Epithelial cell of esophagus (primary cell): ENCODE data around the gene NAA80.
A peak's percentile ranks its signal among the peaks of the same experiment; 100 is the strongest.

Experiments used
- DNase-seq: peaks from one replicate; pipeline ENCODE4 v3.0.0; 2010; ENCODE audit warnings: low read depth
- H3K4me3 ChIP-seq: 2 replicates; pipeline ENCODE4 v1.5.1; 2011; ENCODE audit warnings: mild to moderate bottlenecking, low read length, control low read depth
- CTCF ChIP-seq: IDR thresholded peaks from 2 replicates; pipeline ENCODE4 v1.5.1; 2011; ENCODE audit warnings: low read depth, mild to moderate bottlenecking, low read length, control low read depth, inconsistent platforms; ENCODE audit not compliant: insufficient read depth; ENCODE audit errors: missing control alignments

Gene NAA80

GRCh38 chr3:50322386-50323091 lies 23.3 kb upstream of the NAA80 start, which contains the start of gene HYAL2:
HYAL2 (minus strand) TSS chr3:50322745; CDS start chr3:50320489, 2,256 bp downstream.
- no peak for DNase-seq
- H3K4me3 ChIP-seq = peak within 1 kb of the TSS; percentile 92
- TF ChIP-seq CTCF = no peak

DNA sequence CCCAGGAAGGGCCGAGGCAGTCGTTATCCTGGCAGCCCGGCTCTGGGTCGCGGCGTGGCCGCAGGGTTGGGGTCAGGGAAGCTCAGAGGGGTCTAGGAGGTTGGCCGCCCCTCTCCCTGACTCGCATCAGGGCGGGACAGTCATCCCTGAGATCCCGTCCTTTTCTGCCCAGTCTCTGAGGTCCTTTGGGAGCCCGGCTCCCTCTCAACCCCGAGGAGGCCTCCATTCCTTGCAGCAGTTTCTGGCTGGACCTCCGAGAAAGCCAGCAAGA lies 22.8 kb upstream of the NAA80 start:
- H3K4me3 ChIP-seq = peak overlapping the region; percentile 92

DNA sequence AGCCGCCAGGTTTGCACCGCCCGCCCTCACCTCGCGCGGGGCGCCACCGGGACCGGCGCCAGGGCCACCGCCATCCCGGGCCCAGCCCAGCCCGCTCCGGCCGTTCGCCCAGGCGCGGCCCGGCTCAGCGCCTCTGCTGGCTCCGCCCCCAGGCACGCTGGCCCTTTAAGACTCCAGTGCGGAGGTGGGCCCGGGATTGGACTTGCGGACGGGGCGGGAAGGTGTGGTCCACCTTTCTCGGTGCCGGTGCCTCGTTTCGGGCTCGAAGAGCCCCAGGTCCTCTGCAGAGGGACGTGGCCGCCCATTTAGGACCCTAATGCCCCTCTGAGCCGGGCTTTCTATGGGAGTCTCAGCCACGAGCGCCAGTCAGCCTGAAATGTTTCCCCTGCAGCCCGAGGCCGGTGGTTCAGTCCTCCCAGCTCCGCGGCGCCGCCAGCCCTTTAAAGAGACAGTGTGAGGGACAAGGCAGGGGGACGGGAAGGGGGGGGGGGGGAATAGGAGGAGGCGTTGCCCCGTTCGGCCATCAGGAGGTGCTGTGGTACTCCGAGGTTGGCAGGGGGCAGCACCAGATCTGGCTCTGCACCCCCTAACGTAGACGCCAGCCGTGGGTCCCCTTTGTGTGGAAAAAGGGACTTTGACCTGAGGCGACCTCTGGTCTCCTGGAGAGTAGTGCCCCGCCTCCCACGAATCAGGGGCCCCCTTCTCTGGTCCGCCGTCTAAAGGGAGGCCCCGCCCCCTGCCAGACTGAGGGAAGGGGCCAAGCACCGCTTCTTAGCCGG lies 22.3 kb upstream of the NAA80 start:
- DNase-seq = peak; percentile 92
- TF ChIP-seq CTCF = peak; percentile 36
- H3K4me3 ChIP-seq = peak overlapping the region; percentile 92

More for the DNA sequence above, 22.8 kb upstream of the NAA80 start:
- TF ChIP-seq CTCF = no peak
- DNase-seq = no peak

DNA sequence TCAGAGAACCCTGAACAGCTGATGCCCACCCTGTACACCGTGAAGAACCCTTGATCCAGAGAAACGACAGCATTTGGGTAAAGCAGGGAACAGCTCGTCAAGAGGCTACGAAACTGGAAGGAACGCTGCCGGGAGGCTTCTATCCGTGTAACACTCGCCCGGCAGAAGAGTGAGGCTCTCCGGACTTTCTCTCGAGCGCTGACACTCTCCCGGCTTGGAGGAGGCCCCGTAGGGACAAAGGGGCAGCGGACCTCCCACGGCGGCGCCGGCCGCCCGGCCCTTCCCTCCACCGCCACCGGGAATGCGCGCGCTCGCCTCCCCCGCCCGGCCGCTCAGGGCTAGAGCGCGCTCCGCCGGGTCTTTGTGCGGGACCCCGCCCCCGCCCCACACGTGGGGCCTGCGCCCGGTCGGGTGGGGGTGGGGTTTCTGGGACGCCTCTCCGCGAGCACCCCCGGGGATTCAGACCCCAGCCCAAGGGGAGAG lies 21.7 kb upstream of the NAA80 start:
- TF ChIP-seq CTCF = no peak
- H3K4me3 ChIP-seq = peak overlapping the region; percentile 92
- peak; percentile 79 for DNase-seq

DNA sequence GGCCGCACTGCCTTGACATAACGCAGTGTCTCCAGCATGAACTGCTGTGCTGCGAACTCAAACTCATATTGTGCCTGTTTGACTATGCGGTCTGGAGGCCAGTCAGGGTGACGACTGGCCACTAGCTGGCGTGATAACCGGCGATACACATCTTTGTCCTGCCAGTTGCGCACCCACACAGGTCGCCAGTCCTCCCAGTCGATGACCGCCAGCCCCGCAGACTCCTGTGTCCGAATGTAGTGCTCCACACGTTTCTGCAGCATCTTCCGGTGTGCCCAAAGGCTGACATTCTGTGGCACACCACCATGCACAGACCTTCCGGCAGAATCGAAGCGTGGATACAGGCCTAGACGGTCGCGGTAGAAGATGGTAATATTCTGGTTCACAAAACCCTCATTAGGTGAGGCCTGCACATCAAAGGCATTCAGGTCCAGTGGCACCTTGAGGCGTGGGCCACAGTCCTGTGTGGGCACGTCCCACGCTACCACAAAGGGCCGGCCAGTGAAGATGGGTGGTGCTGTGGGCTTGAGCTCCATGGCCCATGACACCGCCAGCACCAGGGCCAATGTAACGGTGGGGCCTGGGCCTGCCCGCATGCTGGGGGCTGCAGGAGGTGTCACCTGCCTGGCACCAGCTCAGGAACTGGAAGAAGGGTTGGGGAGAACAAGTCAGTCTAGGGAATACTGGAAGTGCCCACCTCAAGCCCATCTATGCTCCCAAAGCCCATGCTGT lies 20.9 kb upstream of the NAA80 start:
- no peak for DNase-seq
- H3K4me3 ChIP-seq = peak overlapping the region; percentile 92
- no peak for TF ChIP-seq CTCF

- H3K4me3 ChIP-seq = no peak overlapping the region
Measured at GRCh38 chr3:50319181-50319893, 20.1 kb upstream of the NAA80 start.

More at GRCh38 chr3:50319181-50319893, 20.1 kb upstream of the NAA80 start:
- no peak for TF ChIP-seq CTCF
- DNase-seq = no peak
